ENCODE data around the gene ADSS2.

Gene ADSS2

DNA sequence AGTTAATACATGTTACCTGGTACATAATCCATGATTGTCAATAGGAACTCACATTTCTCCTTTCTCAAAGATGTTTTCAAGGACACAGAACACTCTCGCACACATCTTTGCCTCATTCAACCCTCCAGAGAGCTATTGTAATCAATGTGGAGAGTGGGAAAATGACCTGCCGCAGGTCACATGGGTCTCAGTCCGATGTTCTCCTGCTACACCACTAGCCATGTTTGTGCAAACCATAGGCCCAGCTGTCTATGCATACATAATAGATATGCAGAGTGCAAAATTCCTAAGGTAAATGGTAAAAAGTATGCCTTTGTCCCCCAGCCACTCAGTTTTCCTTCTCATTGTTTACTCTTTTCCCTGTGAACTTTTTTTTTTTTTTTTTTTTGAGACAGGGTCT is 89.2 kb downstream of the ADSS2 start:
- Histone ChIP-seq H3K27me3 (ENCODE audit: insufficient read depth, low read depth) (no peaks in the 10 kb centered on the region), H3K4me2 (no peak overlapping the region), H3K79me2 (ENCODE audit: insufficient read depth, low read depth) (no peaks in the 10 kb centered on the region), H3K4me3 (IDR thresholded peaks at IDR 0.05; ENCODE audit: insufficient read depth, low read depth, low read length) (no peak overlapping the region), H4K20me1 (ENCODE audit: insufficient read depth) (no peaks in the 10 kb centered on the region), H3K36me3 (ENCODE audit: insufficient read depth) (no peaks in the 10 kb centered on the region), H3K4me1 (ENCODE audit: low read depth, poor library complexity, severe bottlenecking) (no peaks in the 10 kb centered on the region), H2AFZ (ENCODE audit: low read depth) (no peak overlapping the region), H3K9ac (no peak overlapping the region), H3K27ac (no peak overlapping the region)
- TF ChIP-seq, protein P1, sequence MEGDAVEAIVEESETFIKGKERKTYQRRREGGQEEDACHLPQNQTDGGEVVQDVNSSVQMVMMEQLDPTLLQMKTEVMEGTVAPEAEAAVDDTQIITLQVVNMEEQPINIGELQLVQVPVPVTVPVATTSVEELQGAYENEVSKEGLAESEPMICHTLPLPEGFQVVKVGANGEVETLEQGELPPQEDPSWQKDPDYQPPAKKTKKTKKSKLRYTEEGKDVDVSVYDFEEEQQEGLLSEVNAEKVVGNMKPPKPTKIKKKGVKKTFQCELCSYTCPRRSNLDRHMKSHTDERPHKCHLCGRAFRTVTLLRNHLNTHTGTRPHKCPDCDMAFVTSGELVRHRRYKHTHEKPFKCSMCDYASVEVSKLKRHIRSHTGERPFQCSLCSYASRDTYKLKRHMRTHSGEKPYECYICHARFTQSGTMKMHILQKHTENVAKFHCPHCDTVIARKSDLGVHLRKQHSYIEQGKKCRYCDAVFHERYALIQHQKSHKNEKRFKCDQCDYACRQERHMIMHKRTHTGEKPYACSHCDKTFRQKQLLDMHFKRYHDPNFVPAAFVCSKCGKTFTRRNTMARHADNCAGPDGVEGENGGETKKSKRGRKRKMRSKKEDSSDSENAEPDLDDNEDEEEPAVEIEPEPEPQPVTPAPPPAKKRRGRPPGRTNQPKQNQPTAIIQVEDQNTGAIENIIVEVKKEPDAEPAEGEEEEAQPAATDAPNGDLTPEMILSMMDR (conservative IDR thresholded peaks at IDR 0.05; ENCODE audit: low read depth, low read length): no peak

DNA sequence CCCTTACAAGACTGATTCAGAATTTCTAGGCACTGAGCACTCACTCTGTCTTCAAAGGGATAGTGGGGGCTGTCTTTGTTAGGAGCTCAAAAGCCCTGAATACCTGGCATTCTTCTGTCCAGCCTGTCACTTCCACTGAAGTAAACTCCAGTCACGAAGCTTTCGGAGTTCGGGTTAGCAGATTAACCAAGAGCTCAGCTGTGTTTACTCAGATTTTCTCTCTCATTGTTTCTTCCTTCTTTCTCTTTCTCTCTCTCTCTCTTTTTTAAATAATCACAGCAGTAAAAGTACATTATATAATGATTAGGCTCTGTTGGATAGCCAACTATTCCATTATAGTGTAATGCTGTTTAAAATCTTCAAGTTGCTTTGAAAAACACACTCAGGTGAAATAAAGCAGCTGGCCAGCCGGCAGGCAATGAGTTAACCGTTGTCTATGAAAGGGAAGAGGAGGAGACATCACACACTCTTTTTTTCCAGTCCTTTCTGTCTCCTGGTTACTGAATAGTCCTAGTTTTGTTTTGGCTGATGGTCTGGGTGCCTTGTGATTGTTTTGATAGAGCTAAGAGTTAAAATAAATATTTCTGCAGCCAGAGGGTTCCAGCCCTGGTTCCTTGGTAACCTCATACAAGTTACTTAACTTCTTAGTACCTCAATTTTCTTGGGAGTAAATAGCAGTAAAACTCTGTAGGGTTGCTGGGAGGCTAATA is 89.8 kb downstream of the ADSS2 start:
- H3K79me2 ChIP-seq (ENCODE audit: insufficient read depth, low read depth): no peaks in the 10 kb centered on the region
- no peak overlapping the region for H3K4me3 ChIP-seq (IDR thresholded peaks at IDR 0.05; ENCODE audit: insufficient read depth, low read depth, low read length)
- TF ChIP-seq, protein P1 (conservative IDR thresholded peaks at IDR 0.05; ENCODE audit: low read depth, low read length): no peak
- H3K4me2 ChIP-seq: no peak overlapping the region
- no peaks in the 10 kb centered on the region for H4K20me1 ChIP-seq (ENCODE audit: insufficient read depth)
- H3K9ac ChIP-seq: no peak overlapping the region
- no peaks in the 10 kb centered on the region for H3K27me3 ChIP-seq (ENCODE audit: insufficient read depth, low read depth)
- no peaks in the 10 kb centered on the region for H3K36me3 ChIP-seq (ENCODE audit: insufficient read depth)
- H2AFZ ChIP-seq (ENCODE audit: low read depth): no peak overlapping the region
- no peaks in the 10 kb centered on the region for H3K4me1 ChIP-seq (ENCODE audit: low read depth, poor library complexity, severe bottlenecking)
- no peak overlapping the region for H3K27ac ChIP-seq

Measured in KMS-11 (cell line).